GM10248 (cell line): ENCODE measurements around the gene HOXC13.

ENCODE experiments used
- CTCF ChIA-PET: fragments of 300-600 bp; sonication (Branson Sonifier 250); formaldehyde crosslinking; extraction: SDS; loops from one replicate; lab custom pipeline; 2021; ENCODE audit warnings: antibody characterized with exemption; lab: Yijun Ruan, JAX
- POLR2A ChIA-PET: fragments of 350-650 bp; sonication (Branson Sonifier 250); formaldehyde crosslinking; extraction: SDS; loops from one replicate; lab custom pipeline; 2020; ENCODE audit warnings: antibody characterized with exemption; lab: Yijun Ruan, JAX
- DNase-seq: peaks from one replicate; pipeline ENCODE4 v3.0.0; 2012; ENCODE audit errors: extremely low spot score
- TF ChIP-seq, protein P1 (sequence below): IDR thresholded peaks from 2 replicates; pipeline ENCODE4 v1.5.1; 2012; ENCODE audit warnings: mild to moderate bottlenecking, low read depth; ENCODE audit errors: extremely low read depth, missing control alignments, control extremely low read depth

HOXC13 gene

DNA sequence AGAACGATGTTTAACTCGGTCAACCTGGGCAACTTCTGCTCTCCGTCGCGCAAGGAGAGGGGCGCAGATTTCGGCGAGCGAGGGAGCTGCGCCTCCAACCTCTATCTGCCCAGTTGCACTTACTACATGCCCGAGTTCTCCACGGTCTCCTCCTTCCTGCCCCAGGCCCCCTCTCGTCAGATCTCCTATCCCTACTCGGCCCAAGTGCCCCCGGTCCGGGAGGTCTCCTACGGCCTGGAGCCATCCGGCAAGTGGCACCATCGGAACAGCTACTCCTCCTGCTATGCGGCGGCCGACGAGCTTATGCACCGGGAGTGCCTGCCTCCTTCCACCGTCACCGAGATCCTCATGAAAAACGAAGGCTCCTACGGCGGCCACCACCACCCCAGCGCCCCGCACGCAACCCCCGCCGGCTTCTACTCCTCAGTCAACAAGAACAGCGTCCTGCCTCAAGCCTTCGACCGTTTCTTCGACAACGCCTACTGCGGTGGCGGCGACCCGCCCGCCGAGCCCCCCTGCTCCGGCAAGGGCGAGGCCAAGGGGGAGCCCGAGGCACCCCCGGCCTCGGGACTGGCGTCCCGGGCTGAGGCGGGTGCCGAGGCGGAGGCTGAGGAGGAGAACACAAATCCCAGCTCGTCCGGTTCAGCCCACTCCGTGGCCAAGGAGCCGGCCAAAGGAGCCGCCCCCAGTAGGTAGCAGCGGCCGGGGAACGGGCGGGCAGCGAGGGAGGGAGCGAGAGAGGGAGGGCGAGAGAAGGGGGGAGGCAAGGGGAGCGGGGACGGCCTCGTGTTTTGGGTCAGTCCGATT is 34.8 kb downstream of the HOXC13 start:
- DNase-seq, result no peak
- CTCF ChIA-PET, result interaction anchor here (2.9 kb wide), 1 partner anchor 234 kb away, joined by 8 read pairs; no protein-coding TSS in a partner anchor
- TF ChIP-seq, protein P1, sequence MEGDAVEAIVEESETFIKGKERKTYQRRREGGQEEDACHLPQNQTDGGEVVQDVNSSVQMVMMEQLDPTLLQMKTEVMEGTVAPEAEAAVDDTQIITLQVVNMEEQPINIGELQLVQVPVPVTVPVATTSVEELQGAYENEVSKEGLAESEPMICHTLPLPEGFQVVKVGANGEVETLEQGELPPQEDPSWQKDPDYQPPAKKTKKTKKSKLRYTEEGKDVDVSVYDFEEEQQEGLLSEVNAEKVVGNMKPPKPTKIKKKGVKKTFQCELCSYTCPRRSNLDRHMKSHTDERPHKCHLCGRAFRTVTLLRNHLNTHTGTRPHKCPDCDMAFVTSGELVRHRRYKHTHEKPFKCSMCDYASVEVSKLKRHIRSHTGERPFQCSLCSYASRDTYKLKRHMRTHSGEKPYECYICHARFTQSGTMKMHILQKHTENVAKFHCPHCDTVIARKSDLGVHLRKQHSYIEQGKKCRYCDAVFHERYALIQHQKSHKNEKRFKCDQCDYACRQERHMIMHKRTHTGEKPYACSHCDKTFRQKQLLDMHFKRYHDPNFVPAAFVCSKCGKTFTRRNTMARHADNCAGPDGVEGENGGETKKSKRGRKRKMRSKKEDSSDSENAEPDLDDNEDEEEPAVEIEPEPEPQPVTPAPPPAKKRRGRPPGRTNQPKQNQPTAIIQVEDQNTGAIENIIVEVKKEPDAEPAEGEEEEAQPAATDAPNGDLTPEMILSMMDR, result no peak
- POLR2A ChIA-PET, result no interaction called here

DNA sequence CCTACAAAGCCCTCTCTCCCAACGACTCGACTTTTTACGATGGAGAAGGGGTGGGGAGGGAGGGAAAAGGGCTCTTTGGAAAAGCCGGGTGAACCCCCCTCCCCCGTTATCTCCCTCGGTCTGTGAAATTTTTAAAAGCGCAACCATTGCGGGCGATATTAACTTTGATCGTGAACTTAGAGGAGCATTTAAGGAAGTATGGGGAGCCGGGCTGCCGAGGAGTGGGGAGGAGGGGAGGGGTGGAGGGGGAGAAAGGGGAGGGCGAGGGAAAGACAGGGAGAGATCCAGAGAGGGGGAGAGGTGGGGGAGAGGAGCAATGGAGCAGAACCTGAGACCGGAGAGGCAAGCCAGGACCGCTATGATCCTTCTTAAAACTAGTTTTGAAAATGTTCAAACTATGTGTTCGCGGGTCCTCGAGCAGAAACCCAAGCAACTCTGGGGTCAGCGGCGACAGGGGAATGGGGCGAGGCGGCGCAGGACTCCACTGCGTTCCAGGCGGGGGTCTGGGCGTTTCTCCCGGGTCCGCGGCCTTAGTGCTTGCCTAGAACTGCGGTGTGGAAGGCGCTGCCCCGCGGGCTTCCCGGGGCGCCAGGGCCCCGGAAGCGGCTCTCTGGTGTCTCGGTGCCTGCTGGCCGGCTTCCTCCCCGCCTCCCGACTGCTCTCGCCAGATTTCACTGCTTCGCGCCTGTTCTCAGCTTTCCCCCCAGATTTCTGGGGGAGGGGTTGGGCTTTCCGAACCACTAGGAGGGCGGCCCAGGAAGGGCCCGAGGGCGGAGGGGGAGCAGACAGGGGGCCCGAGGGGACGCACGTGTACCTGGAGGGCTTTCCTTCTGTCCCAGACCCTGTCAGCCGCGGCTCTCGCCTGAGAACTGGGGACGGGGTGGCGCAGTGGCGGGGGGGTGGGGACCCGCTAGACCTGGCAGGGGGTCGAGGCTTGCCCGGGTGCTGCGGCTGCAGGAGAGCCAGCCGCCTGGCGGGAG is 35.7 kb downstream of the HOXC13 start, which contains the start of gene HOTAIR:
Gene HOTAIR (minus strand): TSS at position 871 of the 980 bp plus-strand sequence.
- ChIA-PET CTCF (interaction anchor here (1.2 kb wide), 1 partner anchor 14 kb away, joined by 4 read pairs; no protein-coding TSS in a partner anchor), POLR2A (no interaction called here)
- TF ChIP-seq, protein P1, result no peak
- peak; percentile 58 for DNase-seq

DNA sequence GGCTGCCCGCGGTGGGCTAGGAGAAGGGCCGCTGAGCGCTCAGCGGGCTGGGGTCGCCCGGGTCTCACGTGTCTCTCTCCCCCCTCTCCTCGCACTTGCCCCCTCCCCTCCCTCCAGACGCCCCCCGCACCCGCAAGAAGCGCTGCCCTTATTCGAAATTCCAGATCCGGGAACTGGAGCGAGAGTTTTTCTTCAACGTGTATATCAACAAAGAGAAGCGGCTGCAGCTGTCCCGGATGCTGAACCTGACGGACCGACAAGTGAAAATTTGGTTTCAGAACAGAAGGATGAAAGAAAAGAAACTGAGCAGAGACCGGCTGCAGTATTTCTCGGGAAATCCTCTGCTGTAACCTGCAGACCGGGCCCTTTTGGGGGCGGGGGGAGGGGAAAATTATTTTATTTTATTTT is 36.4 kb downstream of the HOXC13 start:
- TF ChIP-seq, protein P1, result no peak
- POLR2A ChIA-PET, result no interaction called here

GRCh38 chr12:53975479-53976152 is 37.0 kb downstream of the HOXC13 start:
- CTCF ChIA-PET, result interaction anchor here (0.9 to 2.0 kb wide), 4 partner anchors 12 to 225 kb away, joined by 3 to 4 read pairs (median 4); no protein-coding TSS in a partner anchor
- POLR2A ChIA-PET, result no interaction called here
- DNase-seq, result no peak
- TF ChIP-seq, protein P1, result no peak

More for the DNA sequence above, 36.4 kb downstream of the HOXC13 start:
- DNase-seq, result no peak
- CTCF ChIA-PET, result interaction anchor here (1.2 kb wide), 1 partner anchor 13 kb away, joined by 4 read pairs; no protein-coding TSS in a partner anchor

GRCh38 chr12:53976172-53976822 is 37.7 kb downstream of the HOXC13 start:
- ChIA-PET CTCF (interaction anchor here (0.9 to 2.0 kb wide), 3 partner anchors 14 to 225 kb away, joined by 3 to 4 read pairs (median 3); no protein-coding TSS in a partner anchor), POLR2A (no interaction called here)

More at GRCh38 chr12:53976172-53976822, 37.7 kb downstream of the HOXC13 start:
- no peak for DNase-seq
- TF ChIP-seq, protein P1, result no peak
